Measurements from ENCODE around the gene CDC16. TPM values are rescaled to one million over a fixed set of nuclear protein-coding genes. Genes with fewer than 3 reads are reported as not detected.
"Not testable (repeated sequence)": the region's sequence is repeated elsewhere in the genome, so short reads cannot be mapped to it uniquely, and the experiment has no call there.

CDC16 gene
- polyA plus RNA-seq, 1 donor: 71.0 TPM

DNA sequence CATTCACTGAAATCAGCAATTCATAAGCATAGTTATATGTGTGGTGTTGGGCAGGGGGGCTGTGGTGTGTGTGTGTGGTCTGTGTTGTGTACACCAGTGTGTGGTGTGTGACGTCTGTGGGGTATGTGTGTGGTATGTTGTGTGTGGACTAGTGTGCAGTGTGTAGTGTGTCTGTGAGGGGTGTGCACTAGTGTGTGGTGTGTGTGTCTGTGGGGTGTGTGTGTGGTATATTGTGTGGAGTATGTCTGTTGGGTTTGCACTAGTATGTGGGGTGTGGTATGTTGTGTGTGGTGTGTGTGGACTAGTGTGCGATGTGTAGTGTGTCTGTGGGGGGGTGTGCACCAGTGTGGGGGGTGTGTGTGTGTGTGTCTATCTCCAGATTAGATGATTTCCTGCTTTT lies 7.2 kb upstream of the CDC16 start:
- DNase-seq (ENCODE audit: low read depth): no peak

DNA sequence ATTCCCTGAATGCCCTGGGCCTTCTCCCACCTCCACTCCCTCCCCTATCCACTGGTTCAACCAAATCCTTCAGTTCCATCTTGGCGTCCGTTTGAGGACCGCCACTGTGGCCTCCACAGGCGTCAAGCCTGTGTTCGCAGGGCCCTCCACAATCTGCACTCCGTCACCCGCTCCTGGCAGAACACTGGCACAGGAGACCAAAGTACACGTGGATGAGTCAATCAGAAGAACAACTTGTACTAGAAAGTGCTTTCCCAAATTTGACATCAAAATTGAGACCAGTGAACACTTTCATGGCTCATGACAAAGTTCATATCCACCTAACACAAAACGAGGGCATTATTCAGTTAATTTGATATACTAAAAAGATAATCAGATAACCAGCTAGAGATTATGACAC lies 6.5 kb upstream of the CDC16 start:
- DNase-seq (ENCODE audit: low read depth): no peak

DNA sequence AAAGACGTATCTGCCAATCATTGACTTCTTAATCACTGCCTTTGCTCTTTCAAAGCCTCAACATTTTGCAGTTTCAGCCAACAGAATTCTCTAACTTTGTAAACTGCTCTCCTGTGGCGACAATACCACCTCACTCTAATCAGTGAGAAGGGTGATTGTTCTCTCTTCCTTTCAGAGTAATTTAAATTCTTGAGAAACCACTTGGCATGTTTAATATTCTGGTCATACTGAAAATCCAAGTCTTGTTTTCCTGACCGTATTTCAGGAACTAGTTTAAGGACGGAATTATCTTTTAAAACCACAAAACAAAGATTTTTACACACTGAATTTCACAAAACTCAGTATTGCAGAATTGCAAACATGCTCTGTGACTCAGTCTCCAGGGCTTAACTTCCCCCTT lies 5.2 kb upstream of the CDC16 start:
- no peak for DNase-seq (ENCODE audit: low read depth)

DNA sequence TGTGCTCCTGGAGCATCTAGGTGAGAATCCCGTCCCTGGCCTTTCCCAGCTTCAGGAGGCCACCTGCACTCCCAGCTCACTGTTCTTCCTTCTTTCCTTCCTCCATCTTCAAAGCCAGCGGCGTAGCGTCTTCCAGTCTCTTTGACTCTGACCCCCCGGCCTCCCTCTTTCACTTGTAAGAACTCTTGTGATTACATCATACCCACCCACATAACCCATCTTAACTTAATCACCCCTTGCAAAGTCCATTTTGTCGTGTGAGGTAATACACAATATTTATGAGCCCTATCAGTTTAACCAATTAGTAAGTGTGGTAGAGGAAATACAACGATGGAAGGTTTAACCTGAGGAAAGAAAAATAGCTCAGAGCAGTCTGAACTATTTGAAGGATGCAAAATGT lies 4.6 kb upstream of the CDC16 start:
- no peak for DNase-seq (ENCODE audit: low read depth)

DNA sequence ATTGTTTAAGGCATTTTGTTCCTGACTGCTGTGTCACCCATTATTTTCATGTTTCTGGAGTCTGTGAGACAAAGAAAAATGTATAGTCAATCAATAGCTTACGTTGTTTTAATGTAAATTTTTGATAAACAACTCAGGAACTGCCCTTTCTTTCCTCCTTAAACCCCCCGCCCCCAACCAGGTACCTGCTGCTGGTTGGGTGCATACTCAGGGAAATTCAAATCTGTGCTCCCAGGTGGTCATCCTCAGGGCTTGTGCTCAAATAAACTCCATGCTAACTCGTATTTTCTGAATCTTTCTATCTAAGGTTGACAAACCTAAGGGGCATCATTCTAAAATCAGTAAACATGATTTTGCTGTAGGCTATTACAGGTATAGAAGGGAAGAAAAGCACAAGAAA lies 4.1 kb upstream of the CDC16 start:
- no peak for DNase-seq (ENCODE audit: low read depth)

DNA sequence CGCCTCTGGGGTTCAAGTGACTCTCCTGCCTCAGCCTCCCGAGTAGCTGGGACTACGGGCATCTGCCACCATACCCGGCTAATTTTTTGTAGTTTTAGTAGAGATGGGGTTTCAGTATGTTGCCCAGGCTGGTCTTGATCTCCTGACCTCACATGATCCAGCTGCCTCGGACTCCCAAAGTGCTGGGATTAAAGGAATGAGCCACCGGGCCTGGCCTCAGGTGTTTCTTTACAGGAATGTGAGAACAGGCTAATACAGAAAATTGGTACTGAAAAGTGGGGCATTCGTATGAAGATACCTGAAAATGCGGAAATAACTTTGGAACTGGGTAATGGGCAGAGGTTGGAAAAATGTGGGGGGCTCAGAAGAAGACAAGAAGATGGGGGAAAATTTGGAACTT lies 2.8 kb upstream of the CDC16 start:
- DNase-seq (ENCODE audit: low read depth): no peak

DNA sequence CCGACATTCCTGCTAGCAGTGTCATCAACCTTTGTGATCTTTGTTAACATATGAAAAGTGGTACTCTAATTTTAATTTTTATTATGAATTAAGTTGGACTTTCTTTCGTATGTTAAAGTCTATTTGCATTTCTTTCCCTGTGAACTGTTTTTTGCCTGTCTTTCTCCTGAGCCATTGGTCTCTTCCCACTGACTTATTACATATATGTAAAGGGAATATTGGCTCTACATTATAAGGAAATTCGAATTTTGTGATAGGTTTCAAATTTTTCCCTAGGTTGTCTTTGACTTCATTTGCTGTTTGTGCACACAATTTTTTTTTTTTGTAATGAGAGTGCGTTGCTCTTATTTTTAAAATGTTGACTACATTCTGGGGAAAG lies 442 bp upstream of the CDC16 start:
- no peak for DNase-seq (ENCODE audit: low read depth)

DNA sequence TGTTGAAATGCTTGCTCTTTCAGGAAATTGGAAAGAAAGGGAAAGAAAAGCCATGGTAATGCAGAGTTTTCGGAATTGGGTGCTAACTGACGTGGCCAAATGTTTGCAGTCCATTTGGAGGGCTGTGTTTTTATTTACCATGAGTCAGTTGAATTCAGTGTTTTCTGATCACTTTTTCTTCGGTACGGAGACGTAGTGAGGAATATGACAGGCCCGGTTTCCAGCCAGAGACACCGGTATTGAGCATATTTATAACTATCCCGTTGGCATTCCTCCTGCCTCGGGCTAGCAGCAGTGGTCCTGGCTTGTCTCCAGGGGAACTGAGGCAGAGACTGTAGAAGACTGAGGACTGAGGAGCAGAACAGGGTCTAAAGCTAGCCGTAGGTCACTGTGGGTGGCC lies 1.0 kb downstream of the CDC16 start:
- no peak for DNase-seq (ENCODE audit: low read depth)

DNA sequence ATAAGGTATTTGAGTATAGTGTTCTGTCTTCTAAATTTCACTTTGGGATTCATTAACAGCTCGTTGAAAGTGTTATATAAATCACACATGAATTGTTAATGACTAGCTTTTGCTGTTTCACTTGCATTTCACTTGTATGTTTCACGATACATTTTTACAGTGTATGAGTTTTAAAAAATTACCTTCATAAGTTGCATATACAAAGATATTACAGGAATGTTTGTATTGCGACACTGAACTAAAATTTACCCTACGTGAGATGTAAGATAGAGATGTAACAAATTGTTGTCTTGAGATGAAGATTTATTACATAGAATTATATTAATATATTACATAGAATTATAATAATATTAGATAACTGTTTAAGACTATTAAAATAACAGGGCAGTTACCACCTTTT lies 1.5 kb downstream of the CDC16 start:
- DNase-seq (ENCODE audit: low read depth): no peak

DNA sequence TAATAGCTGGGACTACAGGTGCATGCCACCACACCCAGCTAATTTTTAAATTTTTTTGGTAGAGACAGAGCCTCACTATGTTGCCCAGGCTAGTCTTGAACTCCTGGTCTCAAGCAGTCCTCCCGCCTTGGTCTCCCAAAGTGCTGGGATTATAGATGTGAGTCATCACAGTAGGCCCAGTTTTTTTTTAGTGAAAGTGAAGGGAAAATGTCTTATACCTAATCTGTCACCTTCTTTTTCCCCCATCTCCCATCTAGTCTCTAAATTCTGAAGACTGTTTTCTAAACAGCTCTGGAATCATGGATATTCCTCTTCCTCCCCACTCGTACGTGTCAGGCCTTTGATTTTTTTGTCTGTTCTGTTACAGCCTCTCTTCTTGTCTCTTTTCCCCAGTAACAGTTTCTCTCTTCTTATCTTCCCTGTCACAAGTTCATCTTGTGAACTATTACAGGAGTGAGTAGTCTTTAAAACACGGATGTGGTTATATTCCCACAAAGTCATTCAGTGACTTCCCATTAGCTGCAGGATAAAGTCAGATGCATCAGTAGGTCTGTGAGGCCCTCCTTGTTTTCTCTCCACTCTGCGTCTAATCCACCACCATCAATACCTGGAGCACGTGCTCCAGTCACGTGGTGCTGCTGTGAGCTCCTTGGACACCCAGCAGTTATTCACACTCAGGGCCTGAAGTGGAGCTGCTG lies 2.9 kb downstream of the CDC16 start:
- DNase-seq (ENCODE audit: low read depth): no peak

DNA sequence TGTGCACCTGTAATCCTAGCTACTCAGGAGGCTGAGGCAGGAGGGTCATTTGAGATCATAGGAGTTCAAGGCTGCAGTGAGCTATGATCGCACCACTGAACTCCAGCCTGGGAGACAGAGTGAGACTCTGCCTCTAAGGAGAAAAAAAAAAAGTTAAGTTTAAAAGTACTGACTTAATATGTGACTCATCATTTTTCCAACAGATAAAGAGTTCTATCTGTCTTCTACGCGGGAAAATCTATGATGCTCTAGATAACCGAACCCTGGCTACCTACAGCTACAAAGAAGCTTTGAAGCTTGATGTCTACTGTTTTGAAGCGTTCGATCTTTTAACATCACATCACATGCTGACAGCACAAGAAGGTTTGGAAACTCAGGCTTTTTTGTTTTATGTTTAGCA lies 7.2 kb downstream of the CDC16 start:
- no peak for DNase-seq (ENCODE audit: low read depth)

DNA sequence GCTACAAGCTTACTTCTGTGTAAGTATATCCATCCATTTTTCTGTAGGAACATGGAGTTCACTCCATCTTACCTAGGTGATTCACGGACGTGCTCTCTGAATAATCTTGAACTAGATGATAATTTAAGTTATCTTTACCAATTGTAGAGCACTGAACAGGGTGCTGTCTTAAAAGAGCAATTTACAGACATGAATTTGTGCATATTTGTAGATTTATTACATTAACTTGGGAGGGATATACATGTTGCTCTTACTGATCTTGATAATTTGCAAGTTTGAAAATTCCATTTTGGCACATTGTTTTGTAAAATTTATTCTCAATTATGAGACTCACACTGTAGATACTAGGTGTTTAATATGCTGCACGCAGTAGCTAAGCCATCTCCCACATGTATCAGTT lies 9.3 kb downstream of the CDC16 start:
- DNase-seq (ENCODE audit: low read depth): no peak

DNA sequence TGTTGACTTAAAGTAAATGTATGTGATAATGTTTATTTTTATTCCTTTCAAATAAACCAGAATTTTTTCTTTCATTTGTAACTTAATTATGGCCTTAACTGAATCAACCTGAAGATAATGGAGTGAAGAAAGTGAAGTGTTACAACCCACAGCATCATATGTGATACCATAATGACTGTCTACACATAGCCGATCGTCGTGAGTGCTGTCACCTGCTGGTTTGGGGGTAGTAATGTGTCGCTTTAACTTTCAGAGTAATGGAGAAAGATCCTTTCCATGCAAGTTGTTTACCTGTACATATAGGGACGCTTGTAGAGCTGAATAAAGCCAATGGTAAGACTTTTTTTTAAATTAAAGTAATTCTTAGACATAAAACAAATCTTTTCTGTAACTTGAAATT lies 9.9 kb downstream of the CDC16 start:
- no peak for DNase-seq (ENCODE audit: low read depth)

DNA sequence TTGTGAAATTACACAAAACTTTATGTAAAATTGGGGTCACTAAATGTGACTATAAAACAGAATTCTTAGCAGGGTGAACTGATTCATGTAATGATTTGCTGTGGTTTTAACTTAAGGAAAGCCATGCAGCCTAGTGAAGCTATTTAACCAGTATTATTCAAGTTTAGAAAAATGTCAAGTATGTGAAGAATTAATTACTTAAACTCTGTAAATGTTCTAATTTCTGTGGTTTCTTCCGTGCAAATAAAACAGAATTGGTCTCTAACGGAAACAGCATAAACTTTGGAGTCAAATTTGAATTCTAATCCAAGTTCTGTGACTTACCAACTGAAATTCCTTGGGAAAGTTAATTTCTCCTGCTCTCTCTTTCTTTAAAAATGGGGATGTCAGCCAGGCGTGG lies 13.3 kb downstream of the CDC16 start:
- no peak for DNase-seq (ENCODE audit: low read depth)

DNA sequence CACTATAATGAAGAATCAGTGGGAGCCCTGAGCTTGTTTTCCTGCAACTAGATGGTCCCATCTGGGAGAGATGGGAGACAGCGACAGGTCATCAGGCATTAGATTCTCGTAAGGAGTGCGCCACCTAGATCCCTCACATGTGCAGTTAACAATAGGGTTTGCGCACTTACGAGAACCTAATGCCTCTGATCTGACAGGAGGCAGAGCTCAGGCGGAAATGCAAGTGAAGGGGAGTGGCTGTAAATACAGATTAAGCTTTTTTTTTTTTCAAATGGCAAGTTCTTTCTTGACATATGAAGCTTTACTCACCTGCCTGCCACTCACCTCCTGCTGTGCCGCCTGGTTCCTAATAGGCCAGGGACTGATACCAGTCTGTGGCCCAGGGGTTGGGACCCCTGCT lies 14.4 kb downstream of the CDC16 start:
- no peak for DNase-seq (ENCODE audit: low read depth)

DNA sequence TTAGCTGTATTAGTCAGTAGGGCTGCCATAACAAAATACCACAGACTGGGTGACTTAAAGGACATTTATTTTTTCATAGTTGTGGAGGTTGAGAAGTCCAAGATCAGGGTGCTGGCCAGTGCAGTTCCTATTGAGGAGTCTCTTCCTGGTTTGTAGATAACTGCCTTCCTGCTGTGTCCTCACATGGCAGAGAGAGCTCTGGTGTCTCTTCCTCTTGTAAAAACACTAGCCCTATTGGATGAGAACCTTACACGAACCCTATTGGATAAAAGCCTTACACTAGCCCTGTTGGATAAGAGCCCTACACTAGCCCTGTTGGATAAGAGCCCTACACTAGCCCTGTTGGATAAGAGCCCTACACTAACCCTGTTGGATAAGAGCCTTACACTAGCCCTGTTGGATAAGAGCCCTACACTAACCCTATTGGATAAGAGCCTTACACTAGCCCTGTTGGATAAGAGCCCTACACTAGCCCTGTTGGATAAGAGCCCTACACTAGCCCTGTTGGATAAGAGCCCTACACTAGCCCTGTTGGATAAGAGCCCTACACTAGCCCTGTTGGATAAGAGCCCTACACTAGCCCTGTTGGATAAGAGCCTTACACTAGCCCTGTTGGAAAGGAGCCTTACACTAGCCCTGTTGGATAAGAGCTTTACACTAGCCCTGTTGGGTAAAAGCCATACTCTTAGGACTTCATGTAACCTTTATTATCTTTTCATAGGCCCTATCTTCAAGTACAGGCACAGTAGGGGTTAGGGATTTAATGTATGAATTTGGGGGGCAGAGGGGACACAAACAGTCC lies 17.1 kb downstream of the CDC16 start:
- DNase-seq (ENCODE audit: low read depth): not testable (repeated sequence)

DNA sequence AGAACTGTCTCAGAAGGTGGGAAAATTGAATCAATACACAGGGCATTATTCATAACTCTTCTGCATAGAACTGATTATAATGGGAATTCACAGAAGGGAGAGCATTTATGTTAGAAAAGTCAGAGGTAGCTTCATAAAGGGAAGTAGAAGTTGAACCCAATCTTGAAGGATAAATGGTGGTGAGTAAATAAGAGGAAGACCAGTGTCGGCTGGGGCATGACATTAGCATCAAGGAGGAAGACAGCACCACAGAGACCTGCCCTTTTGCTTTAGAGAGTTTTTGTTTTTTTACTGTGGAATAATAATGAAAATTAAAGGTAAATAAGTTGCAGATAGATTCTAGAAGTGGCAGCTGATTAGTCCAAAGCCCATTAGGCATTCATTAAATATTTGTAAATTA lies 21.9 kb downstream of the CDC16 start:
- no peak for DNase-seq (ENCODE audit: low read depth)

DNA sequence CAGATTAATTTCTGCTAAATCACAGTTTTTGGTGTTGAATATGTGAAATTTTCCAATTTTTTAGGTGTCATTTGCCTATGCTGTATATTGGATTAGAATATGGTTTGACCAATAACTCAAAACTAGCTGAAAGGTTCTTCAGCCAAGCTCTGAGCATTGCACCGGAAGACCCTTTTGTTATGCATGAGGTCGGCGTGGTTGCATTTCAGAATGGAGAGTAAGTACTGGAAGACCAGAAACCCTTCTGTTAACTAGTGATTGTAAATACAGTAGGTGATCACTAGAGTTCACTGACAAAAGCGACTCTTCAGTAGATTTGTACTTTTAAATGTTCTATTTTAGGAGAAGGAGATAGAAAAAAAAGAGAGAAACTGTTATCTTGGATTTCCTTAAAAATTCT lies 22.3 kb downstream of the CDC16 start:
- no peak for DNase-seq (ENCODE audit: low read depth)

DNA sequence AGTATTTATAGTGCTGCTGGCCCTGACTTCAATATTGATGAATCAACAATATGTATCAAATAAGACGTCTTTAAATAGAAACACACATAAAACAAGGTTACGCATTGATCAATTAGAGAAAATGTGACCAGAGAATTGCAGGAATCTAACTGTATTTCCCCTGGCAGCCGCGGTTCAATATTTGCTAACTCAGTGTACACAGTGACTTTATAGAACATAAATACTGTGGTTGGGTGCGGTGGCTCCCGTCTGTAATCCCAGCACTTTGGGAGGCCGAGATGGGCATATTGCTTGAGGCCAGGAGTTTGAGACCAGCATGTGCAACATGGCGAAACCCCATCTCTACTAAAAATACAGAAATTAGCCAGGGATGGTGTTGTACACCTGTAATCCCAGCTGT lies 23.9 kb downstream of the CDC16 start:
- no peak for DNase-seq (ENCODE audit: low read depth)

DNA sequence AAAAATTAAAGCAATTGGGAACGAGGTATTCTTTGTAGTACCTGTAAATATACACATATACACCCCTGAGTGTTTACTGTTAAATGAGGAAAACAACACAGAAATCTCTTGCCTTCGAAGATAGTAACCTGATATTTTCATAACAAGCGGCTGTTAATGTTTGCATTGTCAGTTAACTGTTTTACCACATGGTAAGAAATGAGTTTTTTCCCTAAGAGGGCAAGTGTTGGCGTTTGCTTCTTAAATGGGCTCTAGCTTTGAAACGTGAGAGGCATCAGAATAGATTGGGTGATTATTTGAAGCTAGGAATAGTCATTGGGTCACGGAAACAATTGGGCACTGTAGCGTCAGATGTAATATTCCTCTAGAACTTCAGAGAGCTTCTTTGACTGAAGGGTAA lies 24.7 kb downstream of the CDC16 start:
- DNase-seq (ENCODE audit: low read depth): no peak

DNA sequence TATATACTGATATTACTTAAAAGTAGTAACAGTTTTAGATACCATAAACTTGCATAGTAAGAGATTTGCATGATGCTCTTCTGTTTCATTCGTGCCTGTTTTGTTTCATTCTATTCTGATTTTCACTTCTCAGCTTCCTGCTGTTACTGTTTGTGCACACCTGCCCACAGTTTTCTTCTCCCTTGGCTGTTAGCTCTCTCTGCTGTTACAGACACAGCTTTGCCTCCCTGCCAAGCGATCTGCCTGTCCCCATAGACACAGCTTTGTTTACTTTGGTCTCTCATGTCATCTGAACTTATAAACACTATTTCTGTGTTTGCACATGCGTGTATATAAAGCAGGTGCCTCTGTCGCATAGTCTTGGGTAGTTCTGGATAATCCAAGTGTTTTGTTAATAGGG lies 25.3 kb downstream of the CDC16 start:
- DNase-seq (ENCODE audit: low read depth): no peak

DNA sequence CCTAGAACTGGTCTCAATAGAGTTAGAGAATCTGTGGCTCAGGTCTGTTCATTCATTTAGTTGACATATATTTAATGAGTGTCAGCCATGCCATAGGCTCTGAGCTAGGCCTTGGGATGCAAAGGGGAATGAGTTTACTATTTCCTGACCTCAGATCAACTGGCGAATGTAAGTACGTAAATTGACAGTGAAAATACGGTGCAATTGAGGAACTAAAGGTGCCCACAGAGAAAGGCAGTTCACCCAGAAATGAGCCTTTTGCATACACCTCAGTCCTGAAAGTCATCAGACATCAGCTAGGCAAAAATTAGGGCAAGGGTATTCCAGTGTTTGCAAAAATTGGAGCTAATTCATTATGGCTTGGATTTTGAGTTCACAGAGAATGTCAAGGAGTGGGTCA lies 26.1 kb downstream of the CDC16 start:
- DNase-seq (ENCODE audit: low read depth): no peak

DNA sequence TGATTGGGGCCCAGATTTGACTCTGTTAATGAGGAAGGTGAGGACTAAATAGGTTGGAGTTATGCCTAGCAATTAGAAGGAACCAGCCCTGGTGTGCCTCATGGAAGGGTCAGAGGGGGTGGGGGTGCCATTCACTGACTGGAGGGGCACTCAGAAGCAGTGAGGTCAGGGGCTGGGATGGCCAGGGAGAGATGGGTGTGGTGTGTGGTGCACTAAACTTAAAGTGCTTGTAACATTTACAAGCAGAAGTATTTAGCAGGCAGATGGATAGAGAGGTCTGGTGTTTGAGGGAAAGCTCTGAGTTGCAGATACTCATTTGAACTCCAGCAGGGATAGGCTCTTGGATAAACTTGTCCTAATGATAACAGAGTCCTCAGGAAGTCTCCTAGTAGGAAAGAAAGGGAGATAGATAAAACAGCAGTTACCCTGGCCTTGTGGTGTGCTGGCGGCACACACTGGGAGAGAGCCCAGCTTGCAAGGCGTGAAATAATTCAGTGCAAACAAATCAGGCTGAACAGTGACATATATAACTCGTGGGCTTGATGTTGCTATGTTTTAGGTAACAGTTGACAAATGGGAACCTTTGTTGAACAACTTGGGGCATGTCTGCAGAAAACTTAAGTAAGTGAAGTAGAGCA lies 26.8 kb downstream of the CDC16 start:
- no peak for DNase-seq (ENCODE audit: low read depth)

Measured in forelimb muscle (tissue), 1 donor.